K562 (cell line): Measurements from ENCODE around the gene PDK1. TPM values are rescaled to one million over a fixed set of nuclear protein-coding genes. Genes with fewer than 3 reads are reported as not detected.

Experiments
- ATAC-seq: fragments of 200-7000 bp; cut with Tn5 transposase; 3 replicates; pipeline ENCODE4 v1.9.1; 2020; ENCODE audit warnings: moderate library complexity
- BruUV-seq: library from RNA; stranded (reverse); fragments of 400-500 nt; replicated peaks from 2 replicates; lab custom pipeline; 2021; lab: Mats Ljungman, UMichigan
- CTCF ChIA-PET: fragments of 300-600 bp; formaldehyde crosslinking; extraction: SDS; loops from one replicate; lab custom pipeline; 2021; ENCODE audit warnings: low intra/inter-chr PET ratio; lab: Yijun Ruan, JAX
- POLR2A ChIA-PET: fragments of 300-600, 350-650 bp; sonication (Branson Sonifier 250); formaldehyde crosslinking; extraction: SDS; loops from one replicate; lab custom pipeline; 2021; ENCODE audit warnings: antibody characterized with exemption, inconsistent platforms; lab: Yijun Ruan, JAX
- DNase-seq, 4 experiments: peaks; one replicate each; pipeline versions ENCODE4 v3.0.0 to v3.0.0-alpha.2; 2011 to 2018; ENCODE audit warnings: low spot score in 3 of 4, mixed read lengths in 3 of 4; ENCODE audit errors: extremely low read depth in 1 of 4
- FAIRE-seq: peaks from 2 replicates; lab custom pipeline; 2011; peaks lifted over from hg19 to GRCh38; lab: Jason Lieb, UNC
- H2AFZ ChIP-seq: 2 replicates; pipeline ENCODE4 v1.6.0; 2011; ENCODE audit warnings: low read depth, low read length, control low read depth, inconsistent platforms
- H3K27ac ChIP-seq: fragments of 200-600 bp; 3 replicates; pipeline ENCODE4 v1.8.0; 2011; ENCODE audit warnings: low read depth, mild to moderate bottlenecking, control low read depth, inconsistent platforms, low read length, moderate library complexity, mixed read lengths; ENCODE audit errors: extremely low read depth
- H3K27me3 ChIP-seq, 2 experiments: fragments of 300-600 bp in 1 of 2; 2 replicates in 1 of 2; 3 replicates in 1 of 2; pipeline versions ENCODE4 v1.6.0 to v1.8.0; 2011; ENCODE audit warnings: inconsistent platforms in 2 of 2, low read length in 2 of 2, mild to moderate bottlenecking in 1 of 2, mixed read lengths in 1 of 2, moderate library complexity in 1 of 2; ENCODE audit not compliant: control insufficient read depth in 2 of 2, insufficient read depth in 2 of 2
- H3K36me3 ChIP-seq: fragments of 300-600 bp; 3 replicates; pipeline ENCODE4 v1.8.0; 2011; ENCODE audit warnings: mild to moderate bottlenecking, low read length, inconsistent platforms; ENCODE audit not compliant: control insufficient read depth, insufficient read depth
- H3K4me1 ChIP-seq, 2 experiments: fragments of 200-600 bp in 1 of 2; replicated peaks in 1 of 2; 2 replicates in 1 of 2; 3 replicates in 1 of 2; pipeline versions ENCODE4 v1.5.1 to v1.8.0; 2011; ENCODE audit warnings: inconsistent platforms in 2 of 2, low read length in 2 of 2, mild to moderate bottlenecking in 1 of 2, mixed read lengths in 1 of 2, moderate library complexity in 1 of 2; ENCODE audit not compliant: control insufficient read depth in 2 of 2, insufficient read depth in 2 of 2
- H3K4me2 ChIP-seq: 2 replicates; pipeline ENCODE4 v1.6.1; 2011; ENCODE audit warnings: low read length, control low read depth, inconsistent platforms, mixed read lengths; ENCODE audit not compliant: insufficient read depth
- H3K4me3 ChIP-seq: fragments of 200-600 bp; sonication (generic), shearing (Covaris generic); 2 replicates; pipeline ENCODE4 v1.5.1; 2016; ENCODE audit warnings: control low read depth, inconsistent platforms
- H3K79me2 ChIP-seq: fragments of 200-600 bp; 3 replicates; pipeline ENCODE4 v1.8.0; 2011; ENCODE audit warnings: low read length, inconsistent platforms; ENCODE audit not compliant: control insufficient read depth, insufficient read depth
- H3K9ac ChIP-seq, 2 experiments: 2 replicates each; pipeline versions ENCODE4 v1.6.0 to v1.6.1; 2011; ENCODE audit warnings: low read depth in 2 of 2, low read length in 2 of 2, control low read depth in 1 of 2, inconsistent platforms in 1 of 2, mild to moderate bottlenecking in 1 of 2, mixed read lengths in 1 of 2; ENCODE audit not compliant: insufficient read depth in 1 of 2
- H3K9me1 ChIP-seq: one replicate; pipeline ENCODE4 v1.6.0; 2011; ENCODE audit warnings: inconsistent platforms, mild to moderate bottlenecking, low read length, moderate library complexity; ENCODE audit not compliant: control insufficient read depth, insufficient read depth
- H3K9me3 ChIP-seq: replicated peaks from 2 replicates; pipeline ENCODE4 v1.5.1; 2011; ENCODE audit warnings: low read depth, low read length, inconsistent platforms; ENCODE audit not compliant: control insufficient read depth, insufficient read depth
- H4K20me1 ChIP-seq: replicated peaks from 2 replicates; pipeline ENCODE4 v1.6.1; 2011; ENCODE audit warnings: low read length, inconsistent platforms, mixed read lengths; ENCODE audit not compliant: control insufficient read depth, insufficient read depth
- ARID2 ChIP-seq: fragments of 450-650 bp; IDR thresholded peaks from 2 replicates; pipeline ENCODE4 v1.6.1; 2017; ENCODE audit warnings: antibody characterized with exemption, mild to moderate bottlenecking
- BDP1 ChIP-seq: IDR thresholded peaks from 3 replicates; pipeline ENCODE4 v1.6.1; 2011; ENCODE audit not compliant: insufficient read length, insufficient read depth
- CHCHD3 ChIP-seq: fragments of 250-450 bp; sonication (Bioruptor Pico); IDR thresholded peaks from 2 replicates; pipeline ENCODE4 v2.1.2; 2022; ENCODE audit warnings: mild to moderate bottlenecking
- FOS ChIP-seq: IDR thresholded peaks from 3 replicates; pipeline ENCODE4 v1.6.1; 2011; ENCODE audit not compliant: insufficient read length; ENCODE audit errors: extremely low read depth
- HDAC1 ChIP-seq, 2 experiments: fragments of 450-650 bp; IDR thresholded peaks; 2 replicates each; pipeline ENCODE4 v1.6.1; 2016 to 2017; ENCODE audit warnings: inconsistent platforms in 1 of 2, mild to moderate bottlenecking in 1 of 2, moderate library complexity in 1 of 2
- HMGXB4 ChIP-seq: sonication (generic); formaldehyde crosslinking; IDR thresholded peaks from 2 replicates; pipeline ENCODE4 v1.8.1; 2023; ENCODE audit warnings: mild to moderate bottlenecking, missing genetic modification reagents
- IRF9 ChIP-seq: fragments of 450-650 bp; IDR thresholded peaks from 2 replicates; pipeline ENCODE4 v1.6.1; 2016; ENCODE audit warnings: missing biosample characterization, missing genetic modification characterization
- KLF13 ChIP-seq: fragments of 450-650 bp; IDR thresholded peaks from 2 replicates; pipeline ENCODE4 v1.6.1; 2016; ENCODE audit warnings: missing genetic modification characterization, low read depth, mild to moderate bottlenecking, missing compliant biosample characterization, moderate library complexity, borderline replicate concordance
- NUFIP1 ChIP-seq: fragments of 450-650 bp; IDR thresholded peaks from 2 replicates; pipeline ENCODE4 v1.6.1; 2018; ENCODE audit not compliant: partially characterized antibody
- PKNOX1 ChIP-seq: fragments of 450-650 bp; IDR thresholded peaks from 2 replicates; pipeline ENCODE4 v1.6.1; 2016
- POLR2AphosphoS2 ChIP-seq: IDR thresholded peaks from 2 replicates; pipeline ENCODE4 v1.6.1; 2012; ENCODE audit warnings: low read length, improper control_type of control experiment
- POLR2G ChIP-seq: fragments of 200-400 bp; formaldehyde crosslinking; IDR thresholded peaks from 2 replicates; pipeline ENCODE4 v1.6.1; 2017; ENCODE audit warnings: low read depth, mild to moderate bottlenecking, antibody characterized with exemption, low read length, moderate library complexity
- POU5F1 ChIP-seq: fragments of 150-350 bp; IDR thresholded peaks from 2 replicates; pipeline ENCODE4 v1.6.1; 2014; ENCODE audit warnings: borderline replicate concordance, low read length, low read depth, mild to moderate bottlenecking; ENCODE audit not compliant: partially characterized antibody
- ZNF79 ChIP-seq: fragments of 250-450 bp; sonication (Bioruptor Pico); IDR thresholded peaks from 2 replicates; pipeline ENCODE4 v1.4.0; 2020; ENCODE audit warnings: low read depth, mild to moderate bottlenecking, moderate library complexity
- in situ Hi-C: fragments of 300-500 bp; cut with MboI; formaldehyde crosslinking; loops from 4 replicates; pipeline ENCODE4 v1.15.0; 2018; ENCODE audit warnings: inconsistent platforms, mixed read lengths
- intact Hi-C: fragments of 100-400 bp; cut with micrococcal nuclease; formaldehyde crosslinking; loops from 2 replicates; pipeline ENCODE4 v1.14.2; 2022
- polyA plus RNA-seq, 8 experiments: library from polyadenylated mRNA; depleted of rRNA in 4 of 8; stranded (reverse) in 5 of 8; unstranded in 3 of 8; fragments of >200 nt; fragmentation: Nextera tagmentation in 2 of 8; fragmentation: Illumina TruSeq in 1 of 8; extraction: Ambion mirVana in 2 of 8; extraction: Trizol in 1 of 8; gene quantifications; 2 replicates each; pipeline versions ENCODE4 v1.2.1 to v1.2.3, GENCODE V29; 2011 to 2014; ENCODE audit warnings: inconsistent platforms in 1 of 8, missing spikeins in 1 of 8
- total RNA-seq, 7 experiments: library from RNA; depleted of rRNA in 6 of 7; stranded (reverse); fragments of >200 nt in 6 of 7; fragmentation: Illumina TruSeq in 2 of 7; extraction: Trizol in 2 of 7; gene quantifications; 2 replicates each; pipeline versions ENCODE4 v1.2.1 to v1.2.3, GENCODE V29; 2011 to 2021; ENCODE audit warnings: low replicate concordance in 1 of 7

The PDK1 gene
- total and polyA plus RNA-seq, 9 of the 15 experiments (the other 6 are each of a cell fraction or from before 2014, with no cell fraction given) = 3.5 to 176 (median 13.9) TPM

GRCh38 chr2:172630181-172630580, 74.3 kb downstream of the PDK1 start:
- FAIRE-seq = no peak
- no peak overlapping the region for H2AFZ ChIP-seq
- no peaks in the 10 kb centered on the region for H3K9me3 ChIP-seq
- TF ChIP-seq ARID2 (no peak), CHCHD3 (no peak), HDAC1 (IDR thresholded peaks at IDR 0.05) (no peak), ZNF79 (CRISPR knock-in tag) (no peak), NUFIP1 (no peak), POLR2AphosphoS2 (no peak), BDP1 (no peak), POU5F1 (no peak), POLR2G (no peak), KLF13 (no peak), FOS (no peak), IRF9 (tag) (no peak), PKNOX1 (no peak), HMGXB4 (CRISPR knock-in tag) (no peak)
- TF ChIP-seq, all 486 proteins: peak for 0
- ATAC-seq (no peak), DNase-seq (no peak)
- Histone ChIP-seq H3K4me1 (no peaks in the 10 kb centered on the region; a peak in 1 of 5 replicates), H3K79me2 (no peaks in the 10 kb centered on the region), H3K36me3 (no peaks in the 10 kb centered on the region), H3K9ac (no peak overlapping the region), H3K9me1 (no peaks in the 10 kb centered on the region), H3K4me2 (no peak overlapping the region), H3K27me3 (peaks cover 0 to under 1% of the 10 kb centered on the region in 2 experiments; a peak in 1 of 5 replicates), H4K20me1 (no peaks in the 10 kb centered on the region), H3K27ac (no peak overlapping the region), H3K4me3 (no peak overlapping the region)
- no TSS peak for BruUV-seq
- intact Hi-C loops (no loop called here), in situ Hi-C loops (no loop called here)
- CTCF ChIA-PET = no interaction called here
- POLR2A ChIA-PET = interaction anchor here (0.6 to 1.3 kb wide), 4 partner anchors 12 to 475 kb away, joined by 3 read pairs; no protein-coding TSS in a partner anchor
